Neuronal stem cell (in vitro differentiated cells): ENCODE measurements around the gene MTCH1.

Source experiments
- DNase-seq: peaks from one replicate; pipeline ENCODE4 v3.0.0-alpha.2; 2013; ENCODE audit warnings: low spot score
- H2AFZ ChIP-seq: one replicate; pipeline ENCODE4 v1.6.1; 2013; ENCODE audit warnings: mild to moderate bottlenecking, low read length, inconsistent platforms
- H2AK5ac ChIP-seq: 2 replicates; pipeline ENCODE4 v1.6.1; 2013; ENCODE audit warnings: low read depth, mild to moderate bottlenecking, inconsistent platforms, low read length, moderate library complexity, mixed read lengths
- H2BK120ac ChIP-seq: 2 replicates; pipeline ENCODE4 v1.6.1; 2013; ENCODE audit warnings: low read depth, mild to moderate bottlenecking, inconsistent platforms, low read length, moderate library complexity, mixed read lengths
- H2BK12ac ChIP-seq: one replicate; pipeline ENCODE4 v1.6.1; 2013; ENCODE audit warnings: low read length, inconsistent platforms
- H2BK15ac ChIP-seq: 2 replicates; pipeline ENCODE4 v1.6.1; 2013; ENCODE audit warnings: mild to moderate bottlenecking, low read length, inconsistent platforms, mixed read lengths
- H2BK5ac ChIP-seq: one replicate; pipeline ENCODE4 v1.6.1; 2013; ENCODE audit warnings: inconsistent platforms, mild to moderate bottlenecking, low read length, moderate library complexity
- H3K14ac ChIP-seq: one replicate; pipeline ENCODE4 v1.6.1; 2013; ENCODE audit warnings: low read length, inconsistent platforms
- H3K18ac ChIP-seq: 2 replicates; pipeline ENCODE4 v1.6.1; 2013; ENCODE audit warnings: low read length, inconsistent platforms
- H3K23ac ChIP-seq: 2 replicates; pipeline ENCODE4 v1.6.1; 2013; ENCODE audit warnings: low read depth, mild to moderate bottlenecking, mixed read lengths, low read length, inconsistent platforms; ENCODE audit not compliant: poor library complexity
- H3K27ac ChIP-seq: replicated peaks from 3 replicates; pipeline ENCODE4 v1.5.1; 2013; ENCODE audit warnings: low read length, inconsistent platforms
- H3K27me3 ChIP-seq, 3 experiments: 2 replicates each; pipeline ENCODE4 v1.6.1; 2013; ENCODE audit warnings: low read length in 3 of 3, mild to moderate bottlenecking in 2 of 3, inconsistent platforms in 1 of 3, low read depth in 1 of 3, mixed read lengths in 1 of 3, moderate library complexity in 1 of 3; ENCODE audit not compliant: control insufficient read depth in 3 of 3, insufficient read depth in 3 of 3
- H3K36me3 ChIP-seq, 2 donors: replicated peaks in 1 of 2; 2 replicates each; pipeline ENCODE4 v1.6.1; 2013; ENCODE audit warnings: low read length in 2 of 2; ENCODE audit not compliant: control insufficient read depth in 2 of 2, insufficient read depth in 2 of 2
- H3K4ac ChIP-seq: 2 replicates; pipeline ENCODE4 v1.6.1; 2013; ENCODE audit warnings: inconsistent platforms, mild to moderate bottlenecking, low read length, moderate library complexity
- H3K4me1 ChIP-seq, 2 donors: 1 replicate in 1 of 2; 2 replicates in 1 of 2; pipeline ENCODE4 v1.6.1; 2013; ENCODE audit warnings: low read length in 2 of 2, low read depth in 1 of 2; ENCODE audit not compliant: control insufficient read depth in 2 of 2, insufficient read depth in 1 of 2
- H3K4me2 ChIP-seq: one replicate; pipeline ENCODE4 v1.6.1; 2013; ENCODE audit warnings: mild to moderate bottlenecking, low read length, inconsistent platforms; ENCODE audit not compliant: insufficient read depth, poor library complexity, severe bottlenecking
- H3K4me3 ChIP-seq, 2 donors: 2 replicates each; pipeline ENCODE4 v1.5.1; 2013; ENCODE audit warnings: low read length in 2 of 2, mild to moderate bottlenecking in 2 of 2, inconsistent platforms in 1 of 2, moderate library complexity in 1 of 2
- H3K79me1 ChIP-seq: one replicate; pipeline ENCODE4 v1.6.1; 2013; ENCODE audit warnings: low read depth, mild to moderate bottlenecking, inconsistent platforms, low read length, moderate library complexity
- H3K9ac ChIP-seq: one replicate; pipeline ENCODE4 v1.6.1; 2013; ENCODE audit warnings: mild to moderate bottlenecking, low read depth, low read length, inconsistent platforms; ENCODE audit not compliant: poor library complexity
- H3K9me3 ChIP-seq, 2 donors: replicated peaks in 1 of 2; 2 replicates each; pipeline versions ENCODE3 to v1.6.1; 2013; ENCODE audit warnings: low read length in 2 of 2, mild to moderate bottlenecking in 2 of 2, inconsistent platforms in 1 of 2, low read depth in 1 of 2, mixed read lengths in 1 of 2, moderate library complexity in 1 of 2; ENCODE audit not compliant: control insufficient read depth in 2 of 2, insufficient read depth in 1 of 2
- H4K8ac ChIP-seq: one replicate; pipeline ENCODE4 v1.6.1; 2013; ENCODE audit warnings: low read depth, mild to moderate bottlenecking, inconsistent platforms, low read length, moderate library complexity
- H4K91ac ChIP-seq: one replicate; pipeline ENCODE4 v1.6.1; 2013; ENCODE audit warnings: low read length, low read depth, mild to moderate bottlenecking, inconsistent platforms; ENCODE audit not compliant: poor library complexity
- WGBS, 2 donors: extraction: QIAGEN DNeasy Blood & Tissue Kit; methylation state at CpG; one replicate each; pipeline ENCODE4 v1.1.7; 2013; ENCODE audit warnings: missing lambda C conversion rate in 2 of 2, mixed read lengths in 1 of 2; ENCODE audit not compliant: insufficient read length in 2 of 2, insufficient replicate concordance in 1 of 2; ENCODE audit errors: extremely low coverage in 2 of 2; 5-methylcytosine and 5-hydroxymethylcytosine counted together

Gene MTCH1

GRCh38 chr6:37027036-37027720 lies 41.2 kb upstream of the MTCH1 start:
- peak overlapping the region; percentile 60 for H2BK15ac ChIP-seq
- no peak overlapping the region for H2BK12ac ChIP-seq
- no peak overlapping the region for H2BK5ac ChIP-seq
- no peak overlapping the region for H3K4me2 ChIP-seq
- no peak overlapping the region for H4K8ac ChIP-seq
- peak overlapping the region; percentile 9 for H3K18ac ChIP-seq
- H2AK5ac ChIP-seq = peak overlapping the region; percentile 70
- no peaks in the 10 kb centered on the region for H3K79me1 ChIP-seq
- no CpG with 5 or more reads among the region's 15 CpGs for WGBS, 2 donors
- H2BK120ac ChIP-seq = no peak overlapping the region
- no peak overlapping the region for H3K4me3 ChIP-seq
- H3K4me1 ChIP-seq = no peaks in the 10 kb centered on the region
- H3K9ac ChIP-seq = no peak overlapping the region
- DNase-seq = no peak
- no peaks in the 10 kb centered on the region for H3K36me3 ChIP-seq
- H3K27me3 ChIP-seq = peaks cover 0 to 9% (median 0%) of the 10 kb centered on the region in 3 experiments
- H3K27ac ChIP-seq = no peak overlapping the region
- peaks cover 5 to 7% of the 10 kb centered on the region in 2 donors for H3K9me3 ChIP-seq
- no peak overlapping the region for H3K14ac ChIP-seq
- H4K91ac ChIP-seq = peak overlapping the region; percentile 93
- H3K23ac ChIP-seq = no peak overlapping the region
- no peak overlapping the region for H2AFZ ChIP-seq
- H3K4ac ChIP-seq = no peak overlapping the region

GRCh38 chr6:37025621-37026466 lies 39.8 kb upstream of the MTCH1 start:
- Histone ChIP-seq H3K4me2 (no peak overlapping the region), H3K18ac (peak overlapping the region; percentile 17), H4K8ac (no peak overlapping the region), H3K9me3 (peaks cover 5 to 7% of the 10 kb centered on the region in 2 donors), H3K4me3 (no peak overlapping the region), H4K91ac (no peak overlapping the region), H2AFZ (no peak overlapping the region), H3K14ac (peak overlapping the region; percentile 50), H3K4me1 (peaks cover 0 to 2% of the 10 kb centered on the region in 2 donors), H3K79me1 (no peaks in the 10 kb centered on the region), H3K9ac (no peak overlapping the region), H3K23ac (peak overlapping the region; percentile 25), H2BK120ac (no peak overlapping the region), H3K27ac (no peak overlapping the region), H3K4ac (no peak overlapping the region), H2AK5ac (peak overlapping the region; percentile 81), H2BK5ac (peak overlapping the region; percentile 44), H3K27me3 (peaks cover 0 to 9% (median under 1%) of the 10 kb centered on the region in 3 experiments), H2BK12ac (peak overlapping the region; percentile 30), H2BK15ac (no peak overlapping the region), H3K36me3 (no peaks in the 10 kb centered on the region)
- DNase-seq = no peak
- WGBS, 2 donors = no CpG with 5 or more reads among the region's 24 CpGs

GRCh38 chr6:37024656-37025337 lies 38.8 kb upstream of the MTCH1 start:
- H3K9ac ChIP-seq = peak overlapping the region; percentile 0
- no peak overlapping the region for H3K18ac ChIP-seq
- H3K9me3 ChIP-seq = no peaks in the 10 kb centered on the region
- H3K27me3 ChIP-seq = peaks cover 0 to 9% (median 2%) of the 10 kb centered on the region in 3 experiments
- no CpG with 5 or more reads among the region's 15 CpGs for whole genome bisulfite sequencing, 2 donors
- no peaks in the 10 kb centered on the region for H3K79me1 ChIP-seq
- H3K4me2 ChIP-seq = no peak overlapping the region
- no peak overlapping the region for H2BK120ac ChIP-seq
- H2BK15ac ChIP-seq = no peak overlapping the region
- H3K27ac ChIP-seq = no peak overlapping the region
- peak overlapping the region; percentile 44 for H2BK5ac ChIP-seq
- no peak overlapping the region for H3K23ac ChIP-seq
- H3K14ac ChIP-seq = peak overlapping the region; percentile 58
- DNase-seq = no peak
- no peak overlapping the region for H3K4me3 ChIP-seq
- H2BK12ac ChIP-seq = no peak overlapping the region
- peaks cover 0 to 2% of the 10 kb centered on the region in 2 donors for H3K4me1 ChIP-seq
- no peaks in the 10 kb centered on the region for H3K36me3 ChIP-seq
- peak overlapping the region; percentile 80 for H3K4ac ChIP-seq
- H4K91ac ChIP-seq = no peak overlapping the region
- H2AFZ ChIP-seq = no peak overlapping the region
- H4K8ac ChIP-seq = no peak overlapping the region
- H2AK5ac ChIP-seq = peak overlapping the region; percentile 81
